GM12864 (cell line): ENCODE measurements around the gene GCNA.
"Not testable (repeated sequence)": the region's sequence is repeated elsewhere in the genome, so short reads cannot be mapped to it uniquely, and the experiment has no call there.

Experiments used
- DNase-seq: peaks from one replicate; pipeline ENCODE4 v3.0.0-alpha.2; 2011; ENCODE audit warnings: low read depth
- H3K4me3 ChIP-seq: 2 replicates; pipeline ENCODE4 v1.5.1; 2011; ENCODE audit warnings: mild to moderate bottlenecking, low read depth, low read length, control low read depth
- TF ChIP-seq, protein P1 (sequence below): IDR thresholded peaks from 2 replicates; pipeline ENCODE4 v1.5.1; 2011; ENCODE audit warnings: low read depth, mild to moderate bottlenecking, moderate library complexity, low read length, control low read depth, inconsistent platforms; ENCODE audit errors: missing control alignments

GCNA gene

DNA sequence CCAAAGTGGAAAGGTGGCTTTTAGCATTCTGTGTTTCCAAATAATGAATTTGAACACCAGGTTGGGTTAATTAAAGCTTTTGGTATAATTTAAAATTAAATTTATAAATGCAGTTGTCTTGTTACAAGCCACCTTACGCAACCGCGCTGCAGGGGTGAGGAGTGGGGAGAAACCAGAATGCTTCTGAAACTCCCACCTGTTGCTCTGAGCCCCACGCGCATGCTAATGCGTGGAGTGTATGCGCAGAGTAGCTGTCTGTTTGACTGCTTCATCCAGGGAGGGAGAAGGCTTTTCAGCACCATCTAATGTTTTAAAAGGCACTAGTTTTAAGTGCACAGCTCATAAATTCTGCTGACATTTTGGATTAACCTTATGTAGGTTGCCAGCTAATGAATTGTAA, 32.9 kb upstream of the GCNA start:
- DNase-seq: no peak
- TF ChIP-seq, protein P1, sequence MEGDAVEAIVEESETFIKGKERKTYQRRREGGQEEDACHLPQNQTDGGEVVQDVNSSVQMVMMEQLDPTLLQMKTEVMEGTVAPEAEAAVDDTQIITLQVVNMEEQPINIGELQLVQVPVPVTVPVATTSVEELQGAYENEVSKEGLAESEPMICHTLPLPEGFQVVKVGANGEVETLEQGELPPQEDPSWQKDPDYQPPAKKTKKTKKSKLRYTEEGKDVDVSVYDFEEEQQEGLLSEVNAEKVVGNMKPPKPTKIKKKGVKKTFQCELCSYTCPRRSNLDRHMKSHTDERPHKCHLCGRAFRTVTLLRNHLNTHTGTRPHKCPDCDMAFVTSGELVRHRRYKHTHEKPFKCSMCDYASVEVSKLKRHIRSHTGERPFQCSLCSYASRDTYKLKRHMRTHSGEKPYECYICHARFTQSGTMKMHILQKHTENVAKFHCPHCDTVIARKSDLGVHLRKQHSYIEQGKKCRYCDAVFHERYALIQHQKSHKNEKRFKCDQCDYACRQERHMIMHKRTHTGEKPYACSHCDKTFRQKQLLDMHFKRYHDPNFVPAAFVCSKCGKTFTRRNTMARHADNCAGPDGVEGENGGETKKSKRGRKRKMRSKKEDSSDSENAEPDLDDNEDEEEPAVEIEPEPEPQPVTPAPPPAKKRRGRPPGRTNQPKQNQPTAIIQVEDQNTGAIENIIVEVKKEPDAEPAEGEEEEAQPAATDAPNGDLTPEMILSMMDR: no peak
- H3K4me3 ChIP-seq: no peak overlapping the region

DNA sequence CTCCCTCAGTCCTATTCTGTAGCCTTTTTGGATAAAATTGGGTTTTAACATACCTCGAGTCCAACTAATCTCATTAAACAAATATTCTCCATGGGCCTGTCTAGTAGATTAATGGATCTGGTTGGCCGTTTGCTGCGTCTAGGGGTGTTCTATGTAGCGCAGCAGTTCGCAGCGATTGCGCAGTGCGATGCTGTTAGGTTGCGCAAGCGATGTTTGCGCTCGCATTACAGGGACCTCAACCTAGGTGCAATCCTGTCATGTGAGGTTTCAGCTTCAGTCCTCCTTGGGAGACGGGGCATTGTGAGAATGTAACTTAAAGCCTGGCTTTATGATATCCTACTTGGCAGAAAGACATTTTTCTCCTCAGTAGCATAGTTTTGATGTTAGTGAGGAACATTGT, 31.4 kb upstream of the GCNA start:
- no peak overlapping the region for H3K4me3 ChIP-seq
- no peak for DNase-seq
- TF ChIP-seq, protein P1: no peak

DNA sequence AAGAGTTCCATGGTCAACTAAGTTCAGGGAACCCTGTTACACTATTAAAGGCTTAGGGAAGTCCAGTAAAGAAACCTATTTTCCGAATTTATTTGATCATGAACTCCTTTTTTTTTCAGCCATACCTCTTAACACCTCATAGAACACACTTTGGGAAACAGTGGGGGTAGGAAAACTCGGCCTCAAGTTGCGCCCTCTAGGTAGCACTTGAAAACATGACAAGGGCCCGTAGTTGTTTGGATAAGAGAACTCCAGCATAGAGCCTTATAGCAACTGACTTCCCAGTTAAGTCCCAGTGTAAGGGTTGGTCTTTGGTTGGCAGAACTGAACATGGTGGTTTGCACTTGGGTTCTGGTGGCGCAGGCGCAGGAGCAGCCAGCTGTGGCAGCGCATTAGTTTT, 30.9 kb upstream of the GCNA start:
- TF ChIP-seq, protein P1: no peak
- H3K4me3 ChIP-seq: no peak overlapping the region
- DNase-seq: no peak

DNA sequence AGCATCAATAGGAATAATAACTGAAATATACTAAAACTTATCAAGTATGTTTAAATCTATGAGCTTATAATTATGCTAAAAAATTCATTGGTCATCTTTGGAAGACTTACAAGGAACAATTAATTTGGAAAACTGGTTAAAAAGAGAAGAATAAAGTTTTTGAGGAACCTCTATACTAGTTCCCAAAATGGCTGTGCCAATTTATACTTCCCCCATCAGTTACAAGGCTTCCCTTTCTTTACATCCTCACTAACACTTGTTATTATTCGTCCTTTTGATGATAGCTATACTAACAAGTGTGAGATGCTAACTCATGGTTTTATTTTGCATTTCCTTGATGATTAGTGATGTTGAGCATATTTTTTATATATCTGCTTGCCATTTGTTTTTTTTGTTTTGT, 28.3 kb upstream of the GCNA start:
- TF ChIP-seq, protein P1: no peak
- H3K4me3 ChIP-seq: no peak overlapping the region
- no peak for DNase-seq

DNA sequence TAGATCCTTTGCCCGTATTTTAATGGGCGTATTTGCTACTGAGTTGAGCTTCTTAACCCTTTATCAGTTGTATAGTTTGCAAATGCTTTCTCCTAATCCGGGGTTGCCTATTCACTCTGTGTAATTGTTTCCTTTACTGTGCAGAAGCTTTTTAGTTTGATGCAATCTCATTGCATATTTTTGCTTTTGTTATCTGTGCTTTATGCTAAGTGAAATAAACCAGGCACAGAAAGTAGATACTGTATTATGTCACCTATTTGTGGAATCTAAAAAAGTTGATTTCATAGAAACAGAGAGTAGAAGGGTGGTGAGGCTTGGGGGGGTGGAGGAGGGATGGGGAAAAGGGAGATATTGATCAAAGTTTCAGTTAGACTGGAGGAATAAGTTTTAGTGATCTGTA, 27.7 kb upstream of the GCNA start:
- no peak for DNase-seq
- no peak overlapping the region for H3K4me3 ChIP-seq
- TF ChIP-seq, protein P1: no peak

DNA sequence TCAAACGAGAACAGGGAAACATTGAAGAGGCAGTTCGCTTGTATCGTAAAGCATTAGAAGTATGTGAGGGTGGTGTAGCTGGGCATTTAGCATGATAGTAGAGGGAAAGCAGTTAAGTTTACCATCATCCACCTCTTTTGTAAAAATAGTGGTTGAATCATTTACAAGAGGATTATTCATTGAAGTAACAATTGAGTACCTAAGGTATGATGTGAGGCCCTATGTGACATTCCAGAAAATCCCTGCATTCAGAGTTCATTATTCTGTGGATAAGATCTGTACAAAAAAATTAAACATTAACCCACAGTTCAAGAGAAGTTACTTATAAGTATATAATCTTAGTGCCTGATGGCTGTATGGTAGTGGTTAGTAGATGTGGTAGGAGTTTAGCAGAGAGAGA, 22.2 kb upstream of the GCNA start:
- no peak overlapping the region for H3K4me3 ChIP-seq
- DNase-seq: no peak
- TF ChIP-seq, protein P1: no peak

DNA sequence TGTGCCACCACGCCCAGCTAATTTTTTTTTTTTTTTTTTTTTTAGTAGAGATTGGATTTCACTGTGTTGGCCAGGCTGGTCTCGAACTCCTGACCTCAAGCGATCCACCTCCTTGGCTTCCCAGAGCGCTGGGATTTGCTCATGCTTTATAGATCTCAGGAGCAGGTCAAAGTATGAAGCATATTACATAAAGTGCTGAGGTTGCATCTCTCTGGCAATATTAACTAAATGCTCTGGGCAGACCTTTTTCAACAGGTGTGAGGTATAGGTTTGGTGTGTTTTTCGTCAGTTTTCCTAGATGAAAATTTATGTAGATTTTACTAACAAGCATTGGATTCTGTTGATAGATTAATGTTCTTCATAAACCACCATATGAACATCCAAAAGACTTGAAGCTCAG, 19.3 kb upstream of the GCNA start:
- no peak for DNase-seq
- TF ChIP-seq, protein P1: no peak
- H3K4me3 ChIP-seq: no peak overlapping the region

DNA sequence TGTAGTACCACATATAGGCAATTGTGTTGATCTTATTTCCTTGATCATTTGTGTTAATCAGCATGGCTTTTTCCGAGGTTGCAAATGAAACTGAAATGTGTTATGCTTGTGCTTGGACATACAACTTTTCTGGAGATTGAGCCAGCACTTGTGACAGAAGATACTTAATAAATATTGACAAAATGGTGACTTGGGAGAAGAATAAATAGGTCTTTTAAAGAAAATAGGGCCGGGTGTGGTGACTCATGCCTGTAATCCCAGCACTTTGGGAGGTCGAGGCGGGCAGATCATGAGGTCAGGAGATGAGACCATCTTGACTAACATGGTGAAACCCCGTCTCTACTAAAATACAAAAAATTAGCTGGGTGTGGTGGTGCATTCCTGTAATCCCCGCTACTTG, 18.5 kb upstream of the GCNA start:
- H3K4me3 ChIP-seq, DNase-seq: not testable (repeated sequence)
